Mesodermal cell (in vitro differentiated cells): ENCODE measurements around the gene PVALB. TPM values are rescaled to one million over a fixed set of nuclear protein-coding genes. Genes with fewer than 3 reads are reported as not detected.

Source experiments
- H3K27ac ChIP-seq: 2 replicates; pipeline ENCODE4 v1.7.0; 2013; ENCODE audit warnings: mild to moderate bottlenecking, low read depth, low read length, moderate library complexity; ENCODE audit not compliant: severe bottlenecking
- H3K36me3 ChIP-seq: 2 replicates; pipeline ENCODE4 v1.7.1; 2013; ENCODE audit warnings: mild to moderate bottlenecking, low read length, moderate library complexity; ENCODE audit not compliant: control insufficient read depth, insufficient read depth
- H3K4me1 ChIP-seq: one replicate; pipeline ENCODE4 v1.7.1; 2013; ENCODE audit warnings: mild to moderate bottlenecking, low read length; ENCODE audit not compliant: insufficient read depth, control insufficient read depth, poor library complexity, severe bottlenecking
- H3K4me3 ChIP-seq: 2 replicates; pipeline ENCODE4 v1.7.0; 2013; ENCODE audit warnings: low read length, control low read depth, mild to moderate bottlenecking; ENCODE audit not compliant: insufficient read depth, poor library complexity, severe bottlenecking; ENCODE audit errors: extremely low read depth
- H3K9me3 ChIP-seq: 2 replicates; pipeline ENCODE4 v1.7.1; 2013; ENCODE audit warnings: mild to moderate bottlenecking, low read length, moderate library complexity; ENCODE audit not compliant: control insufficient read depth
- WGBS, 2 experiments: methylation state at CpG; one replicate each; pipeline ENCODE4 v1.1.5; 2013; ENCODE audit warnings: missing lambda C conversion rate in 2 of 2; ENCODE audit not compliant: insufficient coverage in 2 of 2; 5-methylcytosine and 5-hydroxymethylcytosine counted together
- polyA plus RNA-seq, 2 experiments: library from polyadenylated mRNA; stranded (reverse); fragments of 50-300 nt; gene quantifications; one replicate each; pipeline ENCODE4 v1.2.3, GENCODE V29; 2013

PVALB gene
- polyA plus RNA-seq (2013, experiment 1 of 2) = not detected
- polyA plus RNA-seq (2013, experiment 2 of 2) = not detected

- 3 to 4% methylated on average over 58 to 72 of the region's 75 CpGs for WGBS, 2 experiments
- no peak within 1 kb of the TSS for H3K27ac ChIP-seq
- no peaks in the 10 kb centered on the region for H3K9me3 ChIP-seq
- H3K4me3 ChIP-seq = peak within 1 kb of the TSS; percentile 18
- peaks cover 17% of the 10 kb centered on the region for H3K4me1 ChIP-seq
- no peaks in the 10 kb centered on the region for H3K36me3 ChIP-seq
Observed at GRCh38 chr22:36816636-36817524, at the start of gene PVALB. PVALB (minus strand) TSS chr22:36817035; CDS start chr22:36817005, 30 bp downstream.

GRCh38 chr22:36865346-36865745, 48.5 kb upstream of the PVALB start:
- H3K4me3 ChIP-seq = no peak overlapping the region
- peaks cover 4% of the 10 kb centered on the region for H3K4me1 ChIP-seq
- H3K9me3 ChIP-seq = no peaks in the 10 kb centered on the region
- no peaks in the 10 kb centered on the region for H3K36me3 ChIP-seq
- no peak overlapping the region for H3K27ac ChIP-seq
- WGBS, 2 experiments = 20 to 32% methylated on average over 12 to 13 of the region's 13 CpGs

- Histone ChIP-seq H3K4me3 (no peak overlapping the region), H3K27ac (no peak overlapping the region), H3K4me1 (peaks cover 4% of the 10 kb centered on the region), H3K36me3 (no peaks in the 10 kb centered on the region), H3K9me3 (no peaks in the 10 kb centered on the region)
- WGBS, 2 experiments = 90 to 95% methylated on average over 13 to 14 of the region's 14 CpGs
Observed at GRCh38 chr22:36864454-36865215, 47.8 kb upstream of the PVALB start.

GRCh38 chr22:36863979-36864378, 47.1 kb upstream of the PVALB start:
- Histone ChIP-seq H3K9me3 (no peaks in the 10 kb centered on the region), H3K4me1 (peaks cover 4% of the 10 kb centered on the region), H3K36me3 (no peaks in the 10 kb centered on the region), H3K27ac (no peak overlapping the region), H3K4me3 (no peak overlapping the region)
- 81 to 90% methylated on average over 4 to 6 of the region's 6 CpGs for WGBS, 2 experiments

- Histone ChIP-seq H3K36me3 (no peaks in the 10 kb centered on the region), H3K9me3 (no peaks in the 10 kb centered on the region), H3K4me3 (no peak overlapping the region), H3K27ac (no peak overlapping the region), H3K4me1 (peaks cover 4% of the 10 kb centered on the region)
- 91 to 95% methylated on average over 10 to 11 of the region's 11 CpGs for WGBS, 2 experiments
Observed at GRCh38 chr22:36863281-36863680, 46.4 kb upstream of the PVALB start.

- H3K36me3 ChIP-seq = no peaks in the 10 kb centered on the region
- 87 to 93% methylated on average over 18 to 19 of the region's 26 CpGs for WGBS, 2 experiments
- no peak overlapping the region for H3K27ac ChIP-seq
- peaks cover 4% of the 10 kb centered on the region for H3K4me1 ChIP-seq
- H3K4me3 ChIP-seq = no peak overlapping the region
- H3K9me3 ChIP-seq = no peaks in the 10 kb centered on the region
Observed at GRCh38 chr22:36862251-36863242, 45.7 kb upstream of the PVALB start.

- Histone ChIP-seq H3K4me3 (no peak within 1 kb of the TSS), H3K27ac (no peak within 1 kb of the TSS), H3K36me3 (no peaks in the 10 kb centered on the region), H3K4me1 (peaks cover 4% of the 10 kb centered on the region), H3K9me3 (no peaks in the 10 kb centered on the region)
- WGBS, 2 experiments = 92 to 96% methylated on average over 11 to 17 of the region's 17 CpGs
Observed at GRCh38 chr22:36860821-36861659, 44.2 kb upstream of the PVALB start, which contains the start of gene NCF4. NCF4 (plus strand) TSS chr22:36861006; CDS start chr22:36861172, 166 bp downstream.

- Histone ChIP-seq H3K27ac (no peak overlapping the region), H3K9me3 (no peaks in the 10 kb centered on the region), H3K4me1 (peaks cover 4% of the 10 kb centered on the region), H3K36me3 (no peaks in the 10 kb centered on the region), H3K4me3 (no peak overlapping the region)
- WGBS, 2 experiments = 79% methylated on average over 2 of the region's 2 CpGs; no CpG with 5 or more reads in 1 of the 2 experiments
Observed at GRCh38 chr22:36860438-36860820, 43.6 kb upstream of the PVALB start.

GRCh38 chr22:36860017-36860416, 43.2 kb upstream of the PVALB start:
- peaks cover under 1% of the 10 kb centered on the region for H3K4me1 ChIP-seq
- 67 to 81% methylated on average over 5 of the region's 6 CpGs for WGBS, 2 experiments
- H3K36me3 ChIP-seq = no peaks in the 10 kb centered on the region
- no peak overlapping the region for H3K27ac ChIP-seq
- no peaks in the 10 kb centered on the region for H3K9me3 ChIP-seq
- no peak overlapping the region for H3K4me3 ChIP-seq
